Heart left ventricle (tissue), 13 donors: ENCODE results near the gene TMEM132A.

Experiments
- CTCF ChIP-seq, 12 donors: fragments of 200-600 bp; sonication (generic) in 4 of 12; IDR thresholded peaks; one replicate each; pipeline versions ENCODE4 v1.5.0 to v1.8.0; 2018 to 2022; ENCODE audit warnings: antibody characterized with exemption in 12 of 12, mild to moderate bottlenecking in 5 of 12
- POLR2A ChIP-seq, 2 donors: fragments of 450-650 bp; IDR thresholded peaks; one replicate each; pipeline ENCODE4 v1.6.1; 2017; ENCODE audit warnings: antibody characterized with exemption in 2 of 2, mild to moderate bottlenecking in 2 of 2, moderate library complexity in 2 of 2
- donor health status: ischemic (EF 13 %, LVEDD 7.1; RV severe dilation, severe dysfunction).
- donor health status: DM: no; HTN: yes; CAD: no.
- donor health status: DM: no; HTN: no; CAD: no.
- donor health status: ischemic (EF 25% LVEDD 6.9; RV normal size, moderate dysfunction).
- donor health status: ischemic (EF 25% LVEDD 5.7; RV mildly dilated, moderate dysfunction).
- donor health status: ischemic (EF 35%, LVEDD 5.7; RV mildly dilated, moderate dysfunction).
- donor health status: nonischemic (EF 11% LVEDD 7.7; RV severe dilation, severe dysfunction).
- donor health status: DM: yes; HTN: yes; CAD: no.
- donor health status: PGD.
- donor health status: ischemic (EF 29% LVEDD 5.4; RV normal size, mild dysfunction).
- donor health status: nonischemic (EF 23%, LVEDD 6.1; RV moderate dilation, normal function).

- TF ChIP-seq CTCF (IDR thresholded peaks at IDR 0.05), result no peak
- no peak for TF ChIP-seq POLR2A (IDR thresholded peaks at IDR 0.05)
Observed at GRCh38 chr11:60880643-60881282, 43.5 kb upstream of the TMEM132A start.
